Endothelial cell (in vitro differentiated cells): ENCODE results near the gene RNF208. TPM values are rescaled to one million over a fixed set of nuclear protein-coding genes. Genes with fewer than 3 reads are reported as not detected.

Experiments used
- DNase-seq: peaks from one replicate; pipeline ENCODE4 v3.0.0; 2021; ENCODE audit warnings: low spot score
- H3K27ac Mint-ChIP-seq: one replicate; pipeline ENCODE4 v1.8.0; 2021; ENCODE audit warnings: mixed read lengths, inconsistent platforms; ENCODE audit not compliant: unreplicated experiment
- H3K27me3 Mint-ChIP-seq: one replicate; pipeline ENCODE4 v1.8.0; 2021; ENCODE audit warnings: mild to moderate bottlenecking, moderate library complexity, mixed read lengths, inconsistent platforms; ENCODE audit not compliant: unreplicated experiment
- H3K36me3 Mint-ChIP-seq: one replicate; pipeline ENCODE4 v1.8.0; 2021; ENCODE audit warnings: mild to moderate bottlenecking, low read depth, mixed read lengths, inconsistent platforms; ENCODE audit not compliant: unreplicated experiment
- H3K4me1 Mint-ChIP-seq: one replicate; pipeline ENCODE4 v1.8.0; 2021; ENCODE audit warnings: mild to moderate bottlenecking, mixed read lengths, inconsistent platforms; ENCODE audit not compliant: unreplicated experiment
- H3K4me3 Mint-ChIP-seq: one replicate; pipeline ENCODE4 v1.8.0; 2021; ENCODE audit warnings: mild to moderate bottlenecking, mixed read lengths, inconsistent platforms; ENCODE audit not compliant: unreplicated experiment
- H3K9me3 Mint-ChIP-seq: one replicate; pipeline ENCODE4 v1.8.0; 2021; ENCODE audit warnings: mixed read lengths, inconsistent platforms; ENCODE audit not compliant: unreplicated experiment
- CTCF ChIP-seq: fragments of 200-600 bp; sonication (generic); IDR thresholded peaks from one replicate; pipeline ENCODE4 v1.5.0; 2021; ENCODE audit warnings: antibody characterized with exemption; ENCODE audit not compliant: unreplicated experiment
- total RNA-seq: library from RNA; stranded (reverse); fragmentation: NEBNext Ultra II Directional; extraction: Animal tissue kit (Norgen Biotek cat#: 25700); gene quantifications from one replicate; pipeline ENCODE4 v1.2.1, GENCODE V29; 2021; ENCODE audit not compliant: unreplicated experiment

RNF208 gene
- total RNA-seq, 1 donor from 2014 or later, result 1.1 TPM

GRCh38 chr9:137176302-137177182 is 45.5 kb downstream of the RNF208 start:
- DNase-seq, result peak; percentile 42
- no peak overlapping the region for H3K27ac Mint-ChIP-seq
- H3K4me3 Mint-ChIP-seq, result no peak overlapping the region
- H3K36me3 Mint-ChIP-seq, result peaks cover 8% of the 10 kb centered on the region
- TF ChIP-seq CTCF, result peak; percentile 18
- H3K4me1 Mint-ChIP-seq, result no peaks in the 10 kb centered on the region
- no peaks in the 10 kb centered on the region for H3K9me3 Mint-ChIP-seq
- H3K27me3 Mint-ChIP-seq, result peaks cover 9% of the 10 kb centered on the region

- Mint-ChIP-seq H3K27ac (no peak overlapping the region), H3K27me3 (peaks cover 11% of the 10 kb centered on the region), H3K4me1 (no peaks in the 10 kb centered on the region), H3K36me3 (peaks cover 8% of the 10 kb centered on the region), H3K9me3 (no peaks in the 10 kb centered on the region), H3K4me3 (no peak overlapping the region)
- no peak for TF ChIP-seq CTCF
- no peak for DNase-seq
Observed at GRCh38 chr9:137175345-137175961, 46.6 kb downstream of the RNF208 start.

- Mint-ChIP-seq H3K9me3 (no peaks in the 10 kb centered on the region), H3K27me3 (peaks cover 15% of the 10 kb centered on the region), H3K36me3 (peaks cover 8% of the 10 kb centered on the region), H3K4me3 (no peak overlapping the region), H3K27ac (no peak overlapping the region), H3K4me1 (no peaks in the 10 kb centered on the region)
- no peak for DNase-seq
- TF ChIP-seq CTCF, result no peak
Observed at GRCh38 chr9:137174722-137175293, 47.2 kb downstream of the RNF208 start.

GRCh38 chr9:137173796-137174664 is 48.0 kb downstream of the RNF208 start:
- no peak for TF ChIP-seq CTCF
- H3K27ac Mint-ChIP-seq, result no peak overlapping the region
- H3K4me3 Mint-ChIP-seq, result no peak overlapping the region
- H3K27me3 Mint-ChIP-seq, result peaks cover 15% of the 10 kb centered on the region
- DNase-seq, result no peak
- H3K36me3 Mint-ChIP-seq, result peaks cover 8% of the 10 kb centered on the region
- no peaks in the 10 kb centered on the region for H3K4me1 Mint-ChIP-seq
- no peaks in the 10 kb centered on the region for H3K9me3 Mint-ChIP-seq
